GM13977 (cell line): ENCODE data around the gene IFT122.

ENCODE experiments used
- DNase-seq: peaks from one replicate; pipeline ENCODE4 v3.0.0; 2012; ENCODE audit warnings: low spot score
- in situ Hi-C: fragments of 300-500 bp; cut with MboI; formaldehyde crosslinking; loops from one replicate; pipeline ENCODE4 v1.12.0; 2022; ENCODE audit warnings: low sequenced_read_pairs, low pct_unique_long_range_greater_than_20kb, mixed read lengths, inconsistent platforms; ENCODE audit not compliant: unreplicated experiment
- TF ChIP-seq, protein P1 (sequence below): IDR thresholded peaks from 2 replicates; pipeline ENCODE4 v1.5.1; 2012; ENCODE audit warnings: mild to moderate bottlenecking, control low read depth; ENCODE audit not compliant: insufficient read depth; ENCODE audit errors: extremely low read depth, missing control alignments

Gene IFT122

DNA sequence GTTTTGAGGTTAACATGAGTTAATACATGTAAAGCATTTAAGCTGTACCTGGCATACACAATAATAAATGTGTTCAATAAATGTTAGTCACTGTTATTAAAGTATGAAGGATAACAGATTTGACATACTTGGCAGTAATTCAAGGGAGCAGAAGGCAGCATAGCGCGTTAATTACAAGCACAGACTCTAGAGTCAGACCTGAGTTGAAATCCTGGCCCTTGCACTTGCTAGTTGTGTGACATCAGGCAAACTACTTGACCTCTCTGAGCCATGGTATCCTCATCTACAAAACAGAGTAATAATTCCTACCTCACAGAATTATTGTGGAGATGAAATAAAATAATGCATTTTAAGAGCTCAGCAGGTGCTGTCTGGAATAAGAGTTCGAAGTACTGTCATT, 5.4 kb downstream of the IFT122 start:
- TF ChIP-seq, protein P1, sequence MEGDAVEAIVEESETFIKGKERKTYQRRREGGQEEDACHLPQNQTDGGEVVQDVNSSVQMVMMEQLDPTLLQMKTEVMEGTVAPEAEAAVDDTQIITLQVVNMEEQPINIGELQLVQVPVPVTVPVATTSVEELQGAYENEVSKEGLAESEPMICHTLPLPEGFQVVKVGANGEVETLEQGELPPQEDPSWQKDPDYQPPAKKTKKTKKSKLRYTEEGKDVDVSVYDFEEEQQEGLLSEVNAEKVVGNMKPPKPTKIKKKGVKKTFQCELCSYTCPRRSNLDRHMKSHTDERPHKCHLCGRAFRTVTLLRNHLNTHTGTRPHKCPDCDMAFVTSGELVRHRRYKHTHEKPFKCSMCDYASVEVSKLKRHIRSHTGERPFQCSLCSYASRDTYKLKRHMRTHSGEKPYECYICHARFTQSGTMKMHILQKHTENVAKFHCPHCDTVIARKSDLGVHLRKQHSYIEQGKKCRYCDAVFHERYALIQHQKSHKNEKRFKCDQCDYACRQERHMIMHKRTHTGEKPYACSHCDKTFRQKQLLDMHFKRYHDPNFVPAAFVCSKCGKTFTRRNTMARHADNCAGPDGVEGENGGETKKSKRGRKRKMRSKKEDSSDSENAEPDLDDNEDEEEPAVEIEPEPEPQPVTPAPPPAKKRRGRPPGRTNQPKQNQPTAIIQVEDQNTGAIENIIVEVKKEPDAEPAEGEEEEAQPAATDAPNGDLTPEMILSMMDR, result no peak
- DNase-seq, result no peak
- in situ Hi-C loops, result no loop called here

DNA sequence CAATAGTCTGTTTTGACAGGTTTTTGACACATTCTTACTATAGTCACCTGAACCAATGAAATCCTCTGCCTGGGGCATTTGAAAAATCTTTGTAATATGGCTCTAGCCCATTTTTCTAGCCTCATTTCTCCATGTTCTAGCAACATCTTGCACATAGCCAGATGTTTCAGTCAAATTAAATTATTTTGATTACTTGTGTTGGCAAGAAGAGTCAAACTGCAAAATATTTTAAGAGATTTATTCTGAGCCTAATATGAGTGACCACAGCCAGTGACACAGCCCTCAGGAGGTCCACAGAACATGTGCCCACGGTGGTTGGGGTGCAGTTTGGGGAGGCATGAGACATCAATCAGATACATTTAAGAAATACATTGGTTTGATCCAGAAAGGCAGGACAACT, 6.9 kb downstream of the IFT122 start:
- in situ Hi-C loops, result no loop called here
- no peak for DNase-seq

DNA sequence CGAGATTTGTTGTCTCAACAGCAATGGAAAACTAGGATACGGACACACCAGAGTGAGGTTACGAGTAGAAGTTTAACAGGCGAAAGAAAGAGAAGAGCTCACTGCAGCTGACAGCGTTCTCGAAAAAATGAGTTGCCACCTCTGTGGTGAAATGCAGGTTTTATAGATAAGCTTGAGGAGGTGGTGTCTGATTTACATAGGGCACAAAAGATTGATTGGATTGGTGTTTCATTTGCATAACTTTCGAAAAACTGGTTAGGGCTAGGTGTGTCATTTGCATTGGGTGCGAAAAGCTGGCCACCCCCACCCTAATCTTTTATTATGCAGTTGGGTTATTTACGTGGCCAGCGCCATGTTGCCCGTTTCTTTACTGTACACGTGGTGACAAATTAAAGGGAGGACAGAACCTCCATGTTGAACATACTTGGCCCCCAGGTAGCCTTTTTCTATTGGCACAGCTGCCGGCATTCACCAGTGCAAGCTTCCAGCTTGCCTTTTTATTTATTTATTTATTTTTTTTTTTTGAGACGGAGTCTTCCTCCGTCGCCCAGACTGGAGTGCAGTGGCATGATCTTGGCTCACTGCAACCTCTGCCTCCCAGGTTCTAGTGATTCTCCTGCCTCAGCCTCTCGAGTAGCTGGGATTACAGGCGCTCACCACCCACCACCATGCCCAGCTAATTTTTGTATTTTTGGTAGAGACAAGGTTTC, 8.3 kb downstream of the IFT122 start:
- in situ Hi-C loops, result no loop called here
- TF ChIP-seq, protein P1, result no peak
- DNase-seq, result no peak

More for the DNA sequence above, 6.9 kb downstream of the IFT122 start:
- TF ChIP-seq, protein P1, result no peak

DNA sequence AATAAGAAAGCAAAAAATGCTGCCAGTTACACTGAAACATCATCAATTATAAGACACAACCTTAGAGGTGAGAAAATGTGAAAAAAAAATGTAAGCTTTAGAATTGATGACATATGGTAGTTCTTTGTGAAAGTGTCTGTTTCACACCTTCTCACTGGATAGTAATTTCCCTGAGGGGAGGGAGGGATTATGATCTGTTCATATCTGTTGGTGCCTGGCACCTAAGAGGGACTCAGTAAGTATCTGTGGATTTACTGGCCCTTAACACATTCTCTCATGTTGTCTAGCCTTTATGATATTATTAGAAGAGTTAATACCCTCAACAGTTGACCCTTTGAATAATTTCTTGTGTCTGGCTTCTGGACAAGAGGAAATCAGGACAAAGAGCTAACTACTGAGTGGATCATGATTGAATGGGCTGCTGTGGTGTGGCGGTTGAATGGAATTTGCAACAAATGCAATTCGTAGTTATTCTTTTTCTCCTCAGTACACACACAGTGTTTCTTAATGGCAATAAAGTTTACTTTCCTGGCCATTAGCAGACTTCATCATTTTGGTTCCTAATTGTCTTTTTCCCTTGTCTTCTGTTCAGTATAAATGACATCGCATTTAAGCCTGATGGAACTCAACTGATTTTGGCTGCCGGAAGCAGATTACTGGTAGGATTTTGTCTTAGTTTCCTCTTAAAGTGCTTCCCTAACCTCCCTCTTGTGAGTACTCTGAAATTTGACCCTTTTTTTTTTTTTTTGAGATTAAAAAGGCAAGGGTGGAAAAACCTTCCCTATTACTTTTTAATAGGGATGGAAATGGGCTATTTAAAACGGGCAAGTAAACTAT, 9.5 kb downstream of the IFT122 start:
- TF ChIP-seq, protein P1, result no peak
- no peak for DNase-seq
- in situ Hi-C loops, result no loop called here

DNA sequence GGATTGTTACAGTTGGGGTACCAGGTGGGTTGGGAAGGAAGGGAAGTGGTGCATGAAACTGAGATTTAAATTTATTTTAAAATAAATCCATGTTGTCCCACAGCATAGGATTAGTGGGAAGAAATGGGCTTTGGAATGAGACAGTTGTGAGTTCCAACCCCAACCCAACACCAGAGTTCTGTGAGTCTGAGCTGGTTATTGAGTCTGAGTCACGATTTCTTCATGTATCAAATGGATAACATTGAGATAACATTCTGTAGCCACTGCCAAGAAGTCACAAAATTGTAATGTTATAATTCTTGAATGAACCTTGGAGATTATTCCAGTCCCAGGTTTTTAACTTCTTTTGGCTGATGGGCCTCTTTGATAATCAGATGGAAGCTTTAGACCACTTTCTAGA, 13.7 kb downstream of the IFT122 start:
- no peak for DNase-seq
- in situ Hi-C loops, result no loop called here
- TF ChIP-seq, protein P1, result no peak

DNA sequence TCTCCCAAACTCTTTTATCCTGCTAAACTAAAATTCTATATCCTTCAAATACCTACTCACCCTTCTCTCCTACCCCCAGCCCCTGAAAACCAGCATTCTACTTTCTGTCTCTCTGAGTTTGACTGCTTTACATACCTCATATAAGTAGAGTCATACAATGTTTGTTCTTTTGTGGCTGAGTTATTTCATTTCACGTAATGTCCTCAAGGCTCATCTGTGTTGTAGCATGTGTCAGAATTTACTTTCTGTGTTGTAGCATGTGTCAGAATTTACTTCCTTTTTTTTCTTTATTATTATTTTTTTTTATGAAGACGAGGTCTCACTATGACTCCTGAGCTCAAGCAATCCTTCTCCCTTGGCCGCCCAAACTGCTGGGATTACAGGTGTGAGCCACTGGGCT, 20.1 kb downstream of the IFT122 start:
- DNase-seq, result no peak
- in situ Hi-C loops, result no loop called here
- TF ChIP-seq, protein P1, result no peak
